Lower leg skin (tissue), 4 donors: ENCODE results near the gene PRR30. TPM values are rescaled to one million over a fixed set of nuclear protein-coding genes. Genes with fewer than 3 reads are reported as not detected.
A peak's percentile ranks its signal among the peaks of the same experiment; 100 is the strongest.
"Not testable (repeated sequence)": the region's sequence is repeated elsewhere in the genome, so short reads cannot be mapped to it uniquely, and the experiment has no call there.

Source experiments
- DNase-seq, 2 donors: peaks; one replicate each; pipeline ENCODE4 v3.0.0-alpha.2; 2019; ENCODE audit warnings: low spot score in 2 of 2
- H3K4me3 ChIP-seq: fragments of 200-600 bp; sonication (generic); 2 replicates; pipeline ENCODE4 v1.5.1; 2017; ENCODE audit warnings: mild to moderate bottlenecking, low read depth; ENCODE audit not compliant: poor library complexity, severe bottlenecking
- POLR2A ChIP-seq, 2 donors: fragments of 450-650 bp; IDR thresholded peaks; one replicate each; pipeline ENCODE4 v1.6.1; 2016 to 2017; ENCODE audit warnings: antibody characterized with exemption in 2 of 2, mild to moderate bottlenecking in 1 of 2, moderate library complexity in 1 of 2
- WGBS, 2 donors: methylation state at CpG; one replicate each; pipeline ENCODE4 v1.1.5; 2018; 5-methylcytosine and 5-hydroxymethylcytosine counted together
- intact Hi-C: fragments of 100-400 bp; cut with DNase I; formaldehyde crosslinking; loops from one replicate; pipeline ENCODE4 v1.15.0; 2023; ENCODE audit warnings: low total_unique reads
- total RNA-seq, 4 donors: library from RNA; depleted of rRNA; stranded (reverse); fragments of >200 nt; gene quantifications; one replicate each; pipeline ENCODE4 v1.1.0, GENCODE V29; 2016
- TF ChIP-seq, protein P1 (sequence below), 3 donors: fragments of 450-650 bp; IDR thresholded peaks; one replicate each; pipeline ENCODE4 v1.5.1; 2016; ENCODE audit warnings: antibody characterized with exemption in 3 of 3, mild to moderate bottlenecking in 3 of 3, moderate library complexity in 2 of 3

The PRR30 gene
- total RNA-seq, 4 donors from 2014 or later: not detected

DNA sequence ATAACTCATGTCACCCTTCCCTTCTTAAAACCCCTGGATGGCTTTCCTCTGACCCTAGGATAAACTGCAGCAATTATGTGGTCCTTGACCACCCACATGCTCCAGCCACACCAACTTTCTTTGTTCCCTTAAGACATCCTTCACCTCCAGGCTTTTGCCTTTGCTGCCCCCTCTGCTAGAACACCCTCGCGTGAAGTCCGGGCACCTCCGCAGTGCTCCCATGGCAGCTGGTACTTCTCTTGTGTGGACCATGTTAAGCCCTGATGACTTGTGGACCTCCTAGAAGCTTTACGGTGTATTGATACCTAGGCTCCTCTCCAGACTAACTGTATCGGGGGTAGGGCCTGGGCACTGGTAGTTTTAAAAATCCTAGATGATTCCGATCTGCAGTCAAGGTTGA is 16.4 kb downstream of the PRR30 start:
- intact Hi-C loops: no loop called here
- 90 to 94% methylated on average over 7 of the region's 7 CpGs for WGBS, 2 donors
- no peak overlapping the region for H3K4me3 ChIP-seq
- TF ChIP-seq, protein P1, sequence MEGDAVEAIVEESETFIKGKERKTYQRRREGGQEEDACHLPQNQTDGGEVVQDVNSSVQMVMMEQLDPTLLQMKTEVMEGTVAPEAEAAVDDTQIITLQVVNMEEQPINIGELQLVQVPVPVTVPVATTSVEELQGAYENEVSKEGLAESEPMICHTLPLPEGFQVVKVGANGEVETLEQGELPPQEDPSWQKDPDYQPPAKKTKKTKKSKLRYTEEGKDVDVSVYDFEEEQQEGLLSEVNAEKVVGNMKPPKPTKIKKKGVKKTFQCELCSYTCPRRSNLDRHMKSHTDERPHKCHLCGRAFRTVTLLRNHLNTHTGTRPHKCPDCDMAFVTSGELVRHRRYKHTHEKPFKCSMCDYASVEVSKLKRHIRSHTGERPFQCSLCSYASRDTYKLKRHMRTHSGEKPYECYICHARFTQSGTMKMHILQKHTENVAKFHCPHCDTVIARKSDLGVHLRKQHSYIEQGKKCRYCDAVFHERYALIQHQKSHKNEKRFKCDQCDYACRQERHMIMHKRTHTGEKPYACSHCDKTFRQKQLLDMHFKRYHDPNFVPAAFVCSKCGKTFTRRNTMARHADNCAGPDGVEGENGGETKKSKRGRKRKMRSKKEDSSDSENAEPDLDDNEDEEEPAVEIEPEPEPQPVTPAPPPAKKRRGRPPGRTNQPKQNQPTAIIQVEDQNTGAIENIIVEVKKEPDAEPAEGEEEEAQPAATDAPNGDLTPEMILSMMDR (IDR thresholded peaks at IDR 0.05): no peak
- no peak for TF ChIP-seq POLR2A (IDR thresholded peaks at IDR 0.05)
- DNase-seq: no peak

DNA sequence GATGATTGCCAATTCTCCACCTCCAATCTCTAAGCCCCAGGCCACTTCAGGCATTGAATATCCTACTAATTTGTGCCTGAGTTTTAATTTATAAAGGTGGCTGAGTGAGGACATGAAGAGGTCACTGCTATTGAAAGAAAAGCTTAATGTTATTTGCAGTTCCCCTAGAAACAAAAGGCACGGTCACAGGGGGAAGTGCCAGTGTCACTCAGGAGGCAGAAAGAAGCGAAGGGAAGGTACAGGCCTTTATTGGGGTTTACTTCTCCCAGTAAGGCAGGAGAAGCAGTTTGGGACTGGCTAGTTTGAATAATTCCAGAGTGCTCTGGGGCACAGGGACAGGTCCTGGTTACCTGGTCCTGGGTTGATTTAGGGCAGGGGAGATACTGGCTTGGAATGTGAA is 17.3 kb downstream of the PRR30 start:
- 85 to 92% methylated on average over 2 of the region's 2 CpGs for WGBS, 2 donors
- intact Hi-C loops: no loop called here
- no peak overlapping the region for H3K4me3 ChIP-seq
- TF ChIP-seq POLR2A (IDR thresholded peaks at IDR 0.05): no peak
- TF ChIP-seq, protein P1 (IDR thresholded peaks at IDR 0.05): no peak
- DNase-seq: no peak

DNA sequence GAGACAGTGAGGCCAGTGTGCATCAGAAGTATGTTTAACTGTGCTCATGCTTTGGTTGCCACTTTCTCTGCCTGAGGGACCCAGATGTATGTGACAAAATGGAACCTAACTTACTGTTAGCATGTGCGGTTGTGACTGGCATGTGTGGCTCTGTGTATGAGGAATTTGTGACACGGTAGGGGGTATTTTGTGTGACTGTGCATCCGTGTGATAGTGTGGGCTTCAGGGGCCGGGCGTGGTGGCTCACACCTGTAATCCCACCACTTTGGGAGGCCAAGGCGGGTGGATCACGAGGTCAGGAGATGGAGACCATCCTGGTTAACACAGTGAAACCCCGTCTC is 19.9 kb downstream of the PRR30 start:
- WGBS, 2 donors: 75 to 82% methylated on average over 8 of the region's 8 CpGs

DNA sequence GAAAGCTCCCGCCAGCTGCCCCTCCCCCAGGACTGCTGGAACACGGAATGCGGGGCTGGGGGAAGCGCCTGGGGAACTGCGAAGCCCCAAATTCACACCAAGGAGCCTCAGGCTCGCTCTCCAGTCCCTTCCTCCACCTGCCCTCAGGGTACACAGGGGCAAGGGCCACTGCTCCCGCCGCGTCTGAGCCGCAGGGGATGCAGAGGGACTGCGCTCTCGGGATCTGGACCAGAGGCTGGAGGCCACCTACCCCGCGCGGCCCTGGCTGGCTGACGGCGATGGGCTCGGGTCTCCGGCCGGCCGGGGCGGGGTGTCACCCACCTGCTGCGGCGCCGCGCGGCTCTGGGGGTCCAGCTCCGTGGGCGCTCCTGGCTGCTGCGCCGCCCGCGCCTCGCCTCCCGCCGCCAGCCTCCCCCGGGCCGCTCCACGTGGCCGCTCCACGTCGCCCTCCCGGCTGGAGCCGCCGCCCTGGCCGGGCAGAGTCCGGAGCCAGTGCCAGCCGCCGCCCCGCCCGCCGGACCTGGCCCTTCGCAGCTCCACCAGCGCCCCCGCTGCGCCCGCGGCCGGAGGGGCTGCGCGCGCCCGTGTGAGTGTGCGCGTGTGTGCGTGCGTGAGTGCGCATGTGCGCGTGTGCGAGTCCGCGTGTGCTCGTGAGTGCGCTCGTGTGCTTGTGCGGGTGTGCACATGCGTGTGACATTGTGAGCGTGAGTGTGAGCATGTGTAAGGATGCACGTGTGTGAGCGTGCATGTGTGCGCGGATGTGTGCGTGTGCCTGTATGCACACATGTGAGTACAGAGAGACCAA is 20.5 kb downstream of the PRR30 start, which contains the start of gene CGREF1:
Gene CGREF1, minus strand, starts transcription at position 604 of the 805 bp plus-strand sequence. CDS start 14,762 bp downstream, outside the sequence.
- peak within 1 kb of the TSS; percentile 16 for H3K4me3 ChIP-seq
- intact Hi-C loops: no loop called here
- TF ChIP-seq, protein P1 (IDR thresholded peaks at IDR 0.05): no peak
- TF ChIP-seq POLR2A (IDR thresholded peaks at IDR 0.05): no peak
- 2 to 4% methylated on average over 42 to 49 of the region's 84 CpGs for WGBS, 2 donors
- DNase-seq: no peak

More for the DNA sequence above, 19.9 kb downstream of the PRR30 start:
- H3K4me3 ChIP-seq, intact Hi-C loops, DNase-seq: not testable (repeated sequence)

DNA sequence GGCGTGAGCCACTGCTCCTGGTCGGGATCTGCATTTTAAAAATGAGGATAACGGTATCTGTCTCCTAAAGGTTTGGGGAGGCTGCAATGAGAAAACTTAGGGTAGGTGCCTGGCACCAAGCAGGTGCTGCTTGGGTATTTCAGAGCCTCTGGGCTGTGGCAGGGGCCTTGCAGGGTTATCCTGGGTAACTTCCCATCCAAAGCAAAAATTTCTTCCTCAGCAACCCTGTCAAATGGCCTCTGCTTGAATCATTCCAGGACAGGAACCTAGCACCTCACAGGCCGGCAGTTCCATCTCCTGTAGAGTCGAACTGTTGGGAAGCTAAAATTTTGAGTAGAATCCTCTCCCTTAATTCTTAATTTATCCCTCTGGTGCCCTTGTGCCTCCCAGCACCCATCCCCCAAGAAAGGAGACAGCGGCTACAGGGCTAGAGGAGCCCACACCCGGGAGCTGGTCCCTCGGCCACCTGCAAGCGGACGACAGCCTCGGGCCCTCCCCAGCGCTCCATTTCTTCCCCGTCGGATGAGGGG is 21.1 kb downstream of the PRR30 start:
- TF ChIP-seq POLR2A (IDR thresholded peaks at IDR 0.05): no peak
- TF ChIP-seq, protein P1 (IDR thresholded peaks at IDR 0.05): no peak
- no peak for DNase-seq
- peak overlapping the region; percentile 16 for H3K4me3 ChIP-seq
- WGBS, 2 donors: 31% methylated on average over 9 to 14 of the region's 14 CpGs
- intact Hi-C loops: no loop called here

DNA sequence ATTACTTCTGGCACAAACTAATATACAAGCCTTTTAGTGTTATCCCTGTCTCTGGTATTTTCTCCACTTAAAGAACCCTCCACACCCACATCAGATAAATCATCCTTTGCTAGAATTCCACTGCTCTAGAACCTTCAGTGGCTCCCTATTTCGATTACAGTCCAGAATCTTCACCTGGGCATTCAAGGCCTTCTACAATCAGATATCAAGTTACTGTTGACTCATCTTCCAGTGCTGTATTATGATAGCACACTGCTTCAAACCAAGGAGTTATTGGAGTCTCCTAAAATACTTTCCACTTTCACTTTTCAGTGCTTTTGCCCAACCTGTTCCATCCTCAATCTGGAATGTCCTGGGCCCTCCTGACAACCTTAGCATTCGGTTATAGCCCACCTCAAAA is 23.7 kb downstream of the PRR30 start:
- WGBS, 2 donors: 74 to 86% methylated on average over 2 of the region's 2 CpGs
- DNase-seq: no peak
- no peak for TF ChIP-seq POLR2A (IDR thresholded peaks at IDR 0.05)
- TF ChIP-seq, protein P1 (IDR thresholded peaks at IDR 0.05): no peak
- no peak overlapping the region for H3K4me3 ChIP-seq
- intact Hi-C loops: no loop called here

DNA sequence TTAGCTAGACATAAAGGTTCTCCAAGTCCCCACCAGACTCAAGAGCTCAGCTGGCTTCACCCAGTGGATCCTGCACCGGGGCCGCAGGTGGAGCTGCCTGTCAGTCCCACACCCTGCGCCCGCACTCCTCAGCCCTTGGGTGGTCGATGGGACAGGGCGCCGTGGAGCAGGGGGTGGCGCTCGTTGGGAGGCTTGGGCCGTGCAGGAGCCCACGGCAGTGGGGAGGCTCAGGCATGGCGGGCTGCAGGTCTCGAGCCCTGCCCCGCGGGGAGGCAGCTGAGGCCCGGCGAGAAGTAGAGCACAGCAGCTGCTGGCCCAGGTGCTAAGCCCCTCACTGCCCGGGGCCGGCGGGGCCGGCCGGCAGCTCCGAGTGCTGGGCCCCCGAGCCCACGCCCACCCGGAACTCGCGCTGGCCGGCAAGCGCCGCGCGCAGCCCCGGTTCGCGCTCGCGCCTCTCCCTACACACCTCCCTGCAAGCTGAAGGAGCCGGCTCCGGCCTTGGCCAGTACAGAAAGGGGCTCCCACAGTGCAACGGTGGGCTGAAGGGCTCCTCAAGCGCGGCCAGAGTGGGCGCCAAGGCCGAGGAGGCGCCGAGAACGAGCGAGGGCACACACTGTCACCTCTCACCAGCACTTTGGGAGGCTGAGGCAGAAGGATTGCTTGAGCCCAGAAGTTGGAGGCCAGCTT is 27.7 kb downstream of the PRR30 start:
- WGBS, 2 donors: 95% methylated on average over 47 to 49 of the region's 49 CpGs
- H3K4me3 ChIP-seq, DNase-seq, intact Hi-C loops: not testable (repeated sequence)

DNA sequence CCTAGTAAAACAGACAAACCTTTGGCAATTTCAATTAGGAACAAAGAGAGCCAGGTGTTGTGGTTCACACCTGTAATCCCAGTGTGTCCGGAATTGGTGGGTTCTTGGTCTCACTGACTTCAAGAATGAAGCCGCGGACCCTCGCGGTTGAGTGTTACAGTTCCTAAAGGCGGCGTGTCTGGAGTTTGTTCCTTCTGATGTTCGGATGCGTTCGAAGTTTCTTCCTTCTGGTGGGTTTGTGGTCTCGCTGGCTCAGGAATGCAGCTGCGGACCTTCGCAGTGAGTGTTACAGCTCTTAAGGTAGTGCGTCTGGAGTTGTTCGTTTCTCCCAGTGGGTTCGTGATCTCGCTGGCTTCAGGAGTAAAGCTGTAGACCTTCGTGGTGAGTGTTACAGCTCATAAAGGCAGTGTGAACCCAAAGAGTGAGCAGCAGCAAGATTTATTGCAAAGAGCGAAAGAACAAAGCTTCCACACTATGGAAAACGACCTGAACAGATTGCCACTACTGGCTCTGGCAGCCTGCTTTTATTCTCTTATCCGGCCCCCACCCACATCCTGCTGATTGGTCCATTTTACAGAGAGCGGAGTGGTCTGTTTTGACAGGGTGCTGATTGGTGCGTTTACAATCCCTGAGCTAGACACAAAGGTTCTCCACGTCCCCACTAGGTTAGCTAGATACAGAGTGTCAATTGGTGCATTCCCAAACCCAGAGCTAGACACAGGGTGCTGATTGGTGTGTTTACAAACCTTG is 28.4 kb downstream of the PRR30 start:
- DNase-seq, intact Hi-C loops, H3K4me3 ChIP-seq: not testable (repeated sequence)
- 85 to 86% methylated on average over 24 of the region's 24 CpGs for WGBS, 2 donors
